HL-60/S4 treated with phorbol 12-myristate 13-acetate at 8.2 ng/mL for 4 days and 3 days (cell line): ENCODE results near the gene STIMATE.

Experiments
- in situ Hi-C: fragments of 300-500 bp; cut with MboI; formaldehyde crosslinking; loops from 2 replicates; pipeline ENCODE4 v1.15.0; 2022; ENCODE audit warnings: low sequenced_read_pairs

Gene STIMATE

DNA sequence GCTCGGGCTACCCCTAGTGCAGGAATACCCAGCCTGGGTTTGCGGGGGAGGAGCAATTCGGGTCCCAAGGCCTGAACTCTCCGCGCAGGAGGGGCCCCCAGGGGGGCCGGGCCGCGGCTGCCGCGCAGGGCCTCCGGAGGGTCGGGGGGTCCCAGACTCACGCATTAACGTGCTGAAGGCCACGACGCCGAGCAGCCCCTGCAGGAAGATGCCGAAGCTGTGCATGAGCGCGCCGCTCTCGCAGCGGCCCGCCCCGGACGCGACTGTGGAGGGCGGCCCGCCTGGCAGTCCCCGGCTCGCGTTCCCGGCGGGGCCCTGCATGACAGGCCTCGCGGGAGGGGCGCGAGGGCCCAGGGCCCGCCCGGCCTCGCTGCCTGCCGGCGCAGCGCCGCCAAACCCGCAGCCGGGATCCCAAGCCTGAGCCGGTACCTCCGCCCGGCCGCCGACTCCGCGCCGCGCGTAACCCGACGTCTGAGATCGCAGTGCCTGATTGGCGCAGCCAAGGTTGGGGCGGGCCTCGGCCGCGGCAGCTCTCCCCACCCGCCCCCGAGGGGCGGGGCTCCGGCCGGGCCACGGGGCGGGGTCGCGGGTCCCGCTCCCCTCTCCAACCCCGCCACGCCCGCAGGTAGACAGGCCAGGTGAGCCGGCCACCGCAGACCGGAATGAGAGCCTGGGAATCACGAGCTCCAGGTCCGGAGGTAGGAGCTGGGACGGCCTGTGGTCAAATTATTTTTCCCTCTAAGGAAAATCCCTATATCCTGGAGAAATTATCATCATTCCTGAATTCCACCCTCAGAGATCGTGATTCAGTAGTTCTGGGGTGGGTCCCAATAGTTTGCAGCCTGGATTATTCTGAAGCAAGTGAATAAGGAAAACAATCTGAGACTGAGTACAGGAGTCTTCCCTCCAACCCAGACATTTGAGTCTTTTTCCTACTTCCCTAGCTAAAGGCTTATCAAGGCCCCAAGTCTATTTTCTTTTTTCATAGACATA lies at the start of gene STIMATE:
TSS of gene STIMATE (minus strand) at position 419 of the 993 bp plus-strand sequence. CDS start at position 321, 98 bp downstream.
- in situ Hi-C loops, result no loop called here

DNA sequence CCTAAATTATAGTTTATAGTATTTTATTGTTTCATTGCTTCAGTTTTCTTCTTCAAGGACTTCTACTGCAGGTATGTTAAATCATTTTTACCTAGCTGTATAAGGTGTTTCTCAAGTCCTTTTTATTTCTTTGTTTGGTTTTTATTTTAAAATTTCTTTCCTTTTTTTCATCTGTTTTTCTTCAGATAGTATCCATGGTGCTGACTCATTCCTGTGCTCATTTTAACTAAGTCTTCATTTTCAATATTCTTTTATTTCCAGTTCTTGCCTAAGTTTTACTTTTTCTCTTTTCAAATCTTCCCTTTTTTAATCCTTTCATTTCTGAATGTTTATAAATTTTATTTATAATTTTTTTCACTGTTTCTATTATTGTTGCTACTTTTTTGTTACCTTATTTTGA lies 42.3 kb upstream of the STIMATE start:
- in situ Hi-C loops, result loop anchor here (25.0 kb wide), 1 partner anchor 202 kb away; no protein-coding TSS in a partner anchor

DNA sequence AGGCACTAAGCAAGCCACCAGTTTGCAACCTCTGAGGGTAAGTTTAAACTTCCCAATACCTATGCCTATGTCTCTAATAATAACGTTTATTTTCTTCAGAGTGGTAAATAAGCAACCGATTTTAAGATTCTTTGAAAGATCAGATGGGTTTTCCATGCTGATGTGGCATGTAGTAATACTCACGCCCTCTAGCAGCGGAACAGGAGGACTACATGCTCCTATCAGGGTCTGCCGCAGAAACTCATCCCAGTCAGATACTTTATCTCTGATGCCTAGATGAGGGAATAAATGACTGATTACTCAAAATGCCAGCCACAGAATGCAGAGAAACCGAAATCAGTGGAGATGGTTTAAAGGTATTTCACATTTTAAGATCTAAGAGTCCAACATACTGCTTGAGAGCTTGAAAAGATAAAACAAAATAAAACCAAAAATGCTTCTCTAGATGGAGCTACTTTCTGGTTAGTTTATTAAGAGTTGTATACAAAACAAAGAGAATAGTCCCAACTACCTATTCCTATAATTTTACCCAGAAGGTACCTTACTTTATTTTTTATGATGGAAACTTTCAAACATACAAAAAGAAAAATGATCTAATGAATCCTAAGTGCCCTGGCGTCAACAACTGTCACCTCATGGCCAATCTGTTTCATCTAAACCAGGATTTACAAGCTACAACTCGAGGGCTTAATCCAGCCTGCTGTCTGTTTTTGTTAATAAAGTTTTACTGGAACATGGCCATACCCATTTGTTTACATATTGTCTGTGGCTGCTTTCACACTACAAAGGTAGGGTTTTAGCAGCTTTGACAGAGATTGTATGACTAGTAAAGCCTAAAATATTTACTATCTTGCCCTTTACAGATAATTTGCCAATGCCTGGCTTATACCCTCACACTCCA lies 37.5 kb upstream of the STIMATE start:
- in situ Hi-C loops, result loop anchor here (25.0 kb wide), 1 partner anchor 198 kb away; no protein-coding TSS in a partner anchor

DNA sequence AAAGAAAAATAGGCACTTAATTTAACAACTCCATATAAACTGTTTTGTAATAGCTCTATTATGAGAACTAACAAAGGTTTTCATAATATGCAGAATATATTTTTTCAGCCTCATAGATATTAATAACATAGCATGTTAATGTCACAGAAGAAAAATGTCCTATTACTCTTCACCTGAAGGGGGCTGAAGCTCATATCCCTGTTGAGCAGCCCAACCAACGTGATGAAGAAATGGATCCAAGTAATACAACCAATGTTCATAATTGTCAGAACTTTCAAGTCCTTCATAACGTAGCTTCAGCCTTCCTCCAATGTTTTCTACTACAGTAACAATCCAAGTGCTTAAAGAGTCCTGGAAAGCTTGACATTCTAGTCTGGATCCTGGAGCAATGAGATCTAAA lies 34.5 kb upstream of the STIMATE start:
- in situ Hi-C loops, result loop anchor here (25.0 kb wide), 1 partner anchor 195 kb away; no protein-coding TSS in a partner anchor

DNA sequence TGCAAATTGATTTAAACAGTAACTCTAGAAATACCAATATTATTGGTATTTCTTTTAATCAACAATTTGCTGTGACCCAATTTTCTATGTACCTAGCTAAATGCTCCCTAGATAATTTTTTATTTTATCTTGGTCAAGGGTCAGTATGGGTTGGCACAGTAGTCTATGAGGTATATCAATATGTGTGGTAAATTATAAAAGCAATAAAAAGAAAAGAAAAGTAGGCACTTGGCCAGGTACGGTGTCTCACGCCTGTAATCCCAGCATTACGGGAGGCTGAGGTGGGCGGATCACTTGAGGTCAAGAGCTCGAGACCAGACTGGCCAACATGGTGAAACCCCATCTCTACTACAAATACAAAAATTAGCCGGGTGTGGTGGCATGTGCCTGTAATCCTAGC lies 34.0 kb upstream of the STIMATE start:
- in situ Hi-C loops, result loop anchor here (25.0 kb wide), 1 partner anchor 194 kb away; no protein-coding TSS in a partner anchor

DNA sequence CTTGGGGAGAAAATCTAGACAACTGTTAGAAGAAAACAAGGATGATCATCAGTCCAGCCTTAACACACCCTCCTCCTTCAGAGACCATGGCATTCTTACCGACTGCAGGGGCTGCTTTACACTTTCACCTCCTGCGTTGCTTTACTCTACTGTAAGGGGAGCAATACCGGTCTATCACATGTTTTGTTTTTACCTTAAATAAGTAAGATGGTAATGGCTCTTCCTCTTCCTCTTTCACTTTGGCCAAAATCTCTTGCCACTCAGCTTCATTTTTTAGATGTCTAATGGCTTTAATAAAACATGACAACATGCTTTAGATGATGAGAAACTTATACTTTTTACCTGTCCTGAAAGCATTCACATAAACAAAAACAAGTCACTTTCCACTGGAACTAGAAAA lies 33.4 kb upstream of the STIMATE start:
- in situ Hi-C loops, result loop anchor here (25.0 kb wide), 1 partner anchor 193 kb away; no protein-coding TSS in a partner anchor

DNA sequence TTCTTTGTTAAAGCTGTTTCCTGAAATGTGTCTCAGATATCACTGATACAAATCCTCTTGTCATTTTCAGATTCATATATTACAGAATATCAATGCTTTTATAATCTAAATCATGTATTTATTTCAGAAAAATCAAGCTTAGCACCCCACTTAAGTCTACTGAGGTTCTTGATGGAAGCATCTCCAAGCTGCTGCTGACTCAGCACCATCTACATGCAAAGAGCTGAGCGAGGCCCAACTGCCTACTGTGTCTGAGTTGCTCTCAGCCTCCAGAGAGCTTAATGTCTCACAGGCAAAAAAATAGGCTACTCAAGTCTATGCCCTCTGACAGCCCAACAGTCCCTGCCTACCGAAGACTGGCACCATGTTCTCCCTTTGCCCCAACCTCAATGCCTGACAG lies 29.2 kb upstream of the STIMATE start:
- in situ Hi-C loops, result loop anchor here (25.0 kb wide), 1 partner anchor 189 kb away; no protein-coding TSS in a partner anchor

DNA sequence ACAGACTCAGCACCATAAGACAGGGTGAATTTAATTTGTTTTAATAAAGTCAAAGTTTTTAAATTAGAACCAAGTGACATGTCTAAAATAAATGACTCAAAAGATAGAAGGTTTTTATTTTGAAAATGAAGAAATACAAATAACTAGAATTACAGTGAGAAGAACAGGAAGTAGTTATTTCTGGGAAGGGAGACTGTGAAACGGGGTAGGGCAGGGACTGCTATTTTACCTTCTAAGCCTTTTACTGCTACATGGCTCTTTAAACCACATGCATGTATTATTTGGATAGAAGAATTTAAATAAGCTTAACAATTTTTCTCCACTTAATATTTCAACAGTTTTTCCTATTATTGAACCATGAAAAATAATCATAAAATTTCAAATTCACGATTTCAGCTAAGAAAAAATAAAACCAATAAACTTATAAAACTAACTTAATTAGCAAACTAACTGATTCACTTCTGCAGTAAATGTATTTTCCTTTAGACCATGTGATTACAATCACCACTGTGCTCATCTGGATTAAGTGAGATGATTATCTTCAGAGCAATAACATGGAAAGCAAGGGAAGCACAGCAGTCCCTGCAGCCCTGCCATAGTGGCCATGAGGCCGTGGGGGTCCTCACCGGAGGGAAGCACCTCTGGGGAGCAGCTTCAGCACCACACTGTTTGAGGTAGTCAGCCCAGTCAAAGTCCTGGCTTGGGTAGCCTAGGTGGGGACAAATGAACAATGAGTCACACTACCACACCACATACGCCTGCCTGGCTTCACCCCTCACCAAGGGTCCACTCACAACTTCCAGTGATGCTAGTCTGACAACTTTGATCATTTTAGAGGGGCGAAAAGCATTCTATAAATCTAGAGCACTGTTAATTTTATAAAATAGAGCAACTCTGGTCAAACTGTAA lies 28.3 kb upstream of the STIMATE start:
- in situ Hi-C loops, result loop anchor here (25.0 kb wide), 1 partner anchor 188 kb away; no protein-coding TSS in a partner anchor

DNA sequence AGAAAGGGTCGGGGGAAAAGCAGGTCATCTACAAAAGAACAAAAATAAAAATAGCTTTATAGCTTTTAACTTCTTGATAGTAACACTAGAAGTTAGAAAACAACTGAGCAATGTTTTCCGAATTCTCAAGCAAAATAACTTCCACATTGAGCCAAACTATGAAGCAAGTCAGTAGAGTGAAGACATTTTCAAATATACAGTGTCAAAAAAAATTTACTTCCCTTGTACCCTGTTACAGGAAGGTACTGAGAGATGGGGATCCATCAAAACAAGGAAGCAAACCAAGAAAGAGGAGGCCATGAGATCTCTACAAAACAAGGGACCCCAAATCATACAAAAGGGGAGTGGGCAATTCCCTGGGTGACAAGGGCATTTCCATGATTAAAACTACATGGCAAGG lies 26.6 kb upstream of the STIMATE start:
- in situ Hi-C loops, result no loop called here

DNA sequence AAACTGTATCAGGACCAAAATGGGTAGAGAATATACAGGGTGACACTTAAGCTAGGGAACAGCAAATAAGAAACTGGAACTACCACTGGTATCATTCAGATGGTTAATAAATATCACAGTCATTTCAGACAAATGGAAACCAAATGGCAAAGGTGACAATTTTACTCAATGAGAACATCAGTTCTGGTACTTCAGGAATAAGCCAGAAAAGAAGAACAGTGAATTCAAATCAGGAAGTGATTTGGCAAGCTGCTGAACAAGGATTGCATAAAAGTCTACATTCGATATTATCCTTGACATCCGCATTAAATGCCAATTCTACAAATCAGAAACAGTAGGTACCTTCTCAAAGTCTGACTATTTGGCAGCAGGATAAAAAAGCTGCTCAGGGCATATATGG lies 23.5 kb upstream of the STIMATE start:
- in situ Hi-C loops, result no loop called here

DNA sequence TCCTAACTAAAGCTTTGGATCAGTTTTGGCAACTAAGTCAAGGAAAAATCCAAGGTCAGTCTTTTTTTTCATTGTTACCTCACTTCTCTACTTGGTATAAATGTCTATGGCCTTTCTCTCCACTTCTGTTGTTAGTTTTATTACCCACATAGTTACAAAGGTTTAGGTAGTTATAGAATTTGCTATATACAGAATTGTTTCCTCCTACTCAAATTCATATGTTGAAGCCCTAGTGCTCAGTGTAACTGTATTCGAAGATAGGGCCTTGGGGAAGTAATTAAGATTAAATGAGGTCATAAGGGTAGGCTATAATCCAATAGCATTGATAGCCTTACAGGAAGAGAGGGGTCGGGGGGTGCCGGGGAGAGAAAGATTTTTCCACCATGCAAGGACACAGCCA lies 19.7 kb upstream of the STIMATE start:
- in situ Hi-C loops, result no loop called here

DNA sequence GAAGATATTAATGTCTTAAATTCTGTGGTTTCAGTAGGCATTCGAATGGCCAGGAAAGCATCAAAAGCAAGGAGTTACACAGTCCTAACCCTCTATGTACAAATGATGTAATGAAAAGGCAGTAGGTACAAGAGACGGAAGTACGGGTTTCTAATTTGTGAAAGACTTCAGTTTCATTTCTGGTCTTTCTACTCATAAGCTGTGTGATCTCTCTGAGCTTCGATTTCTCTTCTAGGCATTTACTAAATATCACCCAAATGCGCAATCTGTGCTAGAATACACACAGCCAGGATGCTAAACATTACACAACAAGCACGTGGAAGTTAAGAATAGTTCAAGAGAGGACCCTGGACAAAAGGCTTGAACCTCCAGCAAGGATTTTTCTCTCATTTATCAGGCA lies 17.9 kb upstream of the STIMATE start:
- in situ Hi-C loops, result no loop called here

DNA sequence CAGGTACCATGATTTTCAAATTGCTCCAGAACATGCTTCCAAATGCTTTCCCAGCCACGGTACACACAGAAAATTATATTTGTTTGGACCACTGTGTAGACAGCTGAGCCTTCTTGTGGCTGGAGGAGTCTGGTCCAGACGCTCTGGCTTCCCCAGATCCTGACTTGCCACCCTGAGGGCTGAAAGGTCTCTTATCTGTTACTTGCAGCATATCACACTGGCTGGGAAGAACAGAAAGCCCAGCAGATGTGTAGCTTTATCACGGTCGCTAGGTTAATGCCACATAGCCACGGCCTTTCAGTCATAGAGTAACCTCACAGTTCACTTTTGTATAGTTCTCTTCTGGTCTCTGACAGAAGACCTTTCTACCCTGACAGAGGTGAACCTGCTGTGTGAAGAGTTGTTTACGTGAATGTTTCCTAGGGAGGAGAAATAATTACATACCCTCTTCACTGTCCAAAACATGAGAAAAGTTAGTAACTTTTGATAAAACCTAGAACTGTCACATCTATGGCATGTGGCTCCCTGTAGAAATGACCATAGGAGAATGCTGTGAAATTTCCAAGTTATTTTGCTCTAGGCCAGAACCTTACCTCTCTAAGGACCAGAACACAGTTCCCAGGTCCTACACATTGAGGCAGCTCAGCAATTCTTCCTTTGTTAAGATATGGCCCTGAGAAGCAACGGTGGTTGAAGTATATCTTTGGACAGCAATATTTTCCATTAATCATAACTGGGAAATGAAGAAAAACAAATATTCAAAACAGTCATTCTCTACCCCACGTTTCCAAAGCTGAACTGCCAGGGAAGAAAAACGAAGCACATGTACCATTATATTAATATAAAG lies 15.8 kb upstream of the STIMATE start:
- in situ Hi-C loops, result no loop called here

DNA sequence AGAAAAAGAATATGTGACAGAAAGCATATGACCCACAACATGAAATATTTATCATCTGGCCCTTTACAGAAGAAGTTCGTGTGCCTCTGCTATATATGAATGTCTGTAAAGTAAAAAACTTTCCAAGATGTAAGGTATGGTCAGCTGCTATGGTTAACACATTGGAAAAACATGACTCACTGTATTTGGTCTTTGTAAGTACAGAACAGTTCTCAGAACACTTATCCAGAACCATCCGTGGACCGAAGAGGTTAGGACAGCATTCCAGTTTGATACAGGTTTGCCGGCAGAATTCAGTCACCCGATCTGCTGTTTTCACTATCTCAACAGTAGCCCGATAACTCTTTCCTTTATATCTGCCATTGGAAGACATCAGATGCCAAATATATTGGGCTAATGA lies 13.5 kb upstream of the STIMATE start:
- in situ Hi-C loops, result no loop called here

DNA sequence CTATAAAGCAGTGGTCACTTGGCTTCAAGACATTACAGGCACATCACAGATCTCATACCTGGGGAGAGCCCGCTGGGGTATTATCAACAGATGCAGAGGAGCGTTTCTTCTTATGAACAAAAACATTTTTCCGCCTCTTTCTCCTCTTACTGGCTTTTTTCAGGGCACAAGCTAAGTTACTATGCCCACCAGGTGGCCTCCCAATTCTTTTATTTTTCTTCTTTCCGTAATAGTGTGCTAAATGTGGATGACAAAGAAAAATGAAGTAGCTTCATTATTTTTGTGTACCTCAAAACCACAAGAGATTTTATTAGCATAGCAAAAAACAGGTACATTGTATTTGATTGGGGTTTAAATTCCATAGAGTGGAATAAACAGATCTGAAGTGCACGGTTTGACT lies 10.1 kb upstream of the STIMATE start:
- in situ Hi-C loops, result no loop called here

DNA sequence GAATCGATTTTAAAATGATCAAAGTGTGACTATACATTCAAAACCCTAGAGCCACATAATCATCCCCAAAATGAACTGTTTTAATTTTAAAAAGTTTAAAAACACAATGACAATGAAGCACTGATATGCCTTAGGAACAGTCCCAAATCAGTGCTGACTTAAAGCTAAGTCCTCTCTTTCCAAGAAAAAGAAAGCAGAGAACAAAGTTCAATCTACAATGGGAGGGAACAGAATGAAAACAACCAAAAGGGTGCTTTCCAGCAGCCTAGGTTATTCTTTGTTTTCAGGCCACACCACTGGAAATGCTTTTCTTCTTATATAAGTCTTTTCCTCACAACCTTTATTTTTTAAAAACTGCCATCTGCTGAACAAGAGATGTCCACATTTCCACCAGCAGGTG lies 7.2 kb upstream of the STIMATE start:
- in situ Hi-C loops, result no loop called here

DNA sequence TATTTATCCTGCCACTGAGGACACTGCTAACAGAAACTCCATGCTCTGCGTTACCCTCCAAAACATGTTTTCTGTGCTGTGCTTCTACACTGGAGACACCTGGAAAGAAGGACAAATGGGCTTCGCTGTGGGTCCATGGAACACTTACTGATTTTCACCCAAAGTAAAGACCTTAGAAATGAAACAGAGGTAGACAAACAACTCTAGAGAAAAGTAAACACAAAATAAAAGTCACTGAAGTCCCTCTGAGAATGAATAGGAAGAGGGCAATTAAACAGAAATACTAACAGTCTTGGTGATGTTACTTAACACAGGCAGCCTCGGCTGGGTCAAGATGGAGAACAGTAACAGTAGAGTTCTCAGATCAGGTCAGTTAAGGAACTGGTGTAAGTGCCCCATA lies 6.7 kb upstream of the STIMATE start:
- in situ Hi-C loops, result no loop called here

DNA sequence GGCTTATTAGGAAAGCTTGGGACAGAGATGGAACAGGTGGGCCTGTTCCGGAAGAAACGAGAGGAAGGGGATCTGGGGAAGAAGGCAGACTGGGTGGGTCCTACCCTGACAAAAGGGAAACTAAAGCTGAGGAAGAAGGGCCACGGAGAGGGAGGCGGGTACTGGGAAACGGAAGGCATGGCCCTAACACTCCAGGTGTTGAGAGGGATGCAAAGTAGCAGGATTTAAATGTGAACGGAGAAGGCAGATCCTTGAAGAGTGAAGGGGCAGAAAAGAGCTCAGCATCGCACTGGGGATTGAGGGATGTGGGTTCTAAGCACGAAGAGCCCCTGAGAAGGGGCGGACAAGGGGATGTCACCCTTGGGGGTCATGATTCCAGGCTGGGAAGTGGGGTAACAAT lies 735 bp downstream of the STIMATE start:
- in situ Hi-C loops, result no loop called here

DNA sequence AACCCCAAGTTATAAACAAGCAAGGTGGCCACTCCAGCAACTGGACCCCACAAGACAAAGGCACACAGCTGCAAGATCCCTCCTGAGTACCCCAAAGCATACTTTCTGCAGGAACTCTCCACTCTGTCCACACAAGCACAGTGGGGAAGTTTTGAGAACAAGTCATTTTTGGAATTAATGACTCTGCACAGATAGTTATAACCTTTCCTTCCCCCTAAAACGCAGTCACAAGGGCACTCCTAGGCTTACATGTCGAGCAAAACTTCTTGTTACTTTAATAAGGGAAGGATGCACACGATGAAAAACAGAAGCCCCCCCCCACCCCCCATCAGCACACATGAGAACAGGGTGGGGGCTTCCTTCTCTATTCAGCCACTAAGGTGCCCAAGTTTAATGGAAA lies 1.2 kb downstream of the STIMATE start:
- in situ Hi-C loops, result no loop called here
